Liver (tissue), 3 donors: ENCODE results near the gene SMOC1.

Experiments
- CTCF ChIP-seq: fragments of 150-350 bp; IDR thresholded peaks from 2 replicates; pipeline ENCODE4 v1.5.1; 2017; ENCODE audit warnings: improper control_type of control experiment, low read depth, low read length; ENCODE audit not compliant: missing input control
- RXRA ChIP-seq, 2 donors: IDR thresholded peaks; 2 replicates each; pipeline ENCODE4 v1.6.1; 2017 to 2018; ENCODE audit warnings: antibody characterized with exemption in 2 of 2, mild to moderate bottlenecking in 1 of 2
- donor health status: healthy.
- donor health status: healthy.

GRCh38 chr14:69963966-69964365 lies 84.8 kb downstream of the SMOC1 start:
- TF ChIP-seq CTCF (no peak), RXRA (IDR thresholded peaks at IDR 0.05) (no peak)
